HG03521 (cell line): ENCODE results near the gene SCAF4.
"Not testable (repeated sequence)": the region's sequence is repeated elsewhere in the genome, so short reads cannot be mapped to it uniquely, and the experiment has no call there.

Experiments used
- ATAC-seq: cut with Tn5 transposase; IDR thresholded peaks from one replicate; pipeline ENCODE4 v1.9.1; 2021; ENCODE audit warnings: mild to moderate bottlenecking, moderate library complexity; ENCODE audit not compliant: unreplicated experiment

SCAF4 gene

GRCh38 chr21:31737586-31738397, 5.9 kb upstream of the SCAF4 start:
- not testable (repeated sequence) for ATAC-seq

- ATAC-seq = no peak
Observed at GRCh38 chr21:31735511-31735992, 3.6 kb upstream of the SCAF4 start.

GRCh38 chr21:31733551-31734149, 1.7 kb upstream of the SCAF4 start:
- ATAC-seq = no peak

DNA sequence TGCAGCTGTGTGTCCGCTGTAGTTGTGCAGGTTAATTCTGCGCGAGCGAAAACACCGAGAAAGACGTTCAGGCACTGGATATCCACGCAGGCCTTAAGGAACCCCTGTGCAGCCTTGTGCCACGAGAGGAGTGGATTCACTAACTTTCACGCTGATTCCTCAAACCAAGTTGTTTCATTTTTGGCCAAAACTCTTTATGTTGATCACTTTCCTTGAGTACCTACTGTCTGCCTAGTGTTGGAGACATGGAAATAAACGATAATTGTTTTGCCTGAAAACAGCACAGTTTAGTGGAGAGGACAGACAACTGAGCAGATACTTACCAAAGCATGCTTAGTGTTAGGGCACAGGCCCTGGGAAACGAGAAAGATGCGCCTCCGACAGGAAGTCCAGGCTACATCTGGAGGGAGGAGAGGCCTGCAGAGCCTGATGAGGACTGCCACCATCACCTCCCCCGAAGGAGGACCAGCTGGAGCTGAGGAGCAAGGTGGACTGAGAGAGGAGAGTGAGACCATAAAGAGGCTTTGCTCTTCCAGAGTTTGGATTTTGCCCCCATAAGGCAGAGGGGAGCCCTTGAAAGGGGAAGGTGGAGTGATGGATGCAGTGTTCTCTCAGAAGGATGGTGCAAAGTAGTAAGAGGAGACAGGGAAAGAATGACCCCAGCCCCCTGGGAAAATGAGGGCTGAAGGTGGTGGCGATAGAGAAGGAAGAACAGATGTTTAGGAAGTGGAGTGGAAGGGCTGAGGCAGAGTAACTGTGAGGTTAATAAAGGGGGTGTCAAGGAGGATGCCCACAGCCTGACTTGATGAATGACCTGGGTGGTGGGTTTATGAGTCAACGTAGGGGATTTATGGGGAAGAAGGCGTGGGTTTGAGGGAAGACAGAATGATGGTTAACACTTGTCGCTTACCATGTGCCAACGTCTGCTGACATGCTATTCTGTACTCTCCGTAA, 956 bp upstream of the SCAF4 start:
- ATAC-seq = no peak

DNA sequence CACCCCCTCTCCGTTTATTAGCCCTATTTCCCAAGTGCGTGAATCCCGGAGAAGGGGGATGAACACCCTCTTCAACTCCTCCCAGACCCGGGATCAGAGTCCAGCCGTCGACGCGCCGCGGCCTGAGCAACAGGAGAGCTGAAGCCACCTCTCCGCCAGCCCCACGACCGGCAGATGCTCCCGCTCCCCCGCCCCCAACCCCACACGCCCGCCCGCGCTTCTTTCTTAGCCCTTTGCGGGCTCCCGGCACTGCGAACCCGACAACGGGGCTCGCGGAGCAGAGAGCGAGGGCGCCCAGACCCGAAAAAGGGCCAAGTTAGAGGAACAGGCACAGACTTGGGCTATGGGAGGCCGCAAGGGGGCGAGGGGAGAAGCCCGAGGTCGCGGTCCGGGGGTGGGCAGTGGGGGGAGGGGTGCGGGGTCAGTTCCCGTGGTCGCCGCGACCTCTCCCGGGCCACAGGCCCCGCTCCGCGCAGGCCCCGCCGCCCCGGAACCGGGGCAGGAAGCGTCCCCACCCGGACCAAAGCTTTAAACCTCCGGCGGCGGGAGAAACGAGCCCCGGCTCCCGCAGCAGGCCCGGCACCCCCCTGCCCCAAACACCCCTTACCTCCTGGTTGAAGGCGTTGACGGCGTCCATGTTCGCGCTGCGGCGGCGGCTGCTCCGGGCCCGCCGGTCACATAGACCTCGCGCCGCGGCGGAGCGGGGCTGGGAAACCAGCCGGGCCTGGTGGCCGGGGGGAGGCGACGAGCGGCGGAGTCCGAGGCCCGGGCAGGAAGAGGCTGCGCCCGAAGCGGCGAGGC, 662 bp downstream of the SCAF4 start:
- peak; percentile 20 for ATAC-seq

GRCh38 chr21:31730712-31731055, 1.2 kb downstream of the SCAF4 start:
- no peak for ATAC-seq

DNA sequence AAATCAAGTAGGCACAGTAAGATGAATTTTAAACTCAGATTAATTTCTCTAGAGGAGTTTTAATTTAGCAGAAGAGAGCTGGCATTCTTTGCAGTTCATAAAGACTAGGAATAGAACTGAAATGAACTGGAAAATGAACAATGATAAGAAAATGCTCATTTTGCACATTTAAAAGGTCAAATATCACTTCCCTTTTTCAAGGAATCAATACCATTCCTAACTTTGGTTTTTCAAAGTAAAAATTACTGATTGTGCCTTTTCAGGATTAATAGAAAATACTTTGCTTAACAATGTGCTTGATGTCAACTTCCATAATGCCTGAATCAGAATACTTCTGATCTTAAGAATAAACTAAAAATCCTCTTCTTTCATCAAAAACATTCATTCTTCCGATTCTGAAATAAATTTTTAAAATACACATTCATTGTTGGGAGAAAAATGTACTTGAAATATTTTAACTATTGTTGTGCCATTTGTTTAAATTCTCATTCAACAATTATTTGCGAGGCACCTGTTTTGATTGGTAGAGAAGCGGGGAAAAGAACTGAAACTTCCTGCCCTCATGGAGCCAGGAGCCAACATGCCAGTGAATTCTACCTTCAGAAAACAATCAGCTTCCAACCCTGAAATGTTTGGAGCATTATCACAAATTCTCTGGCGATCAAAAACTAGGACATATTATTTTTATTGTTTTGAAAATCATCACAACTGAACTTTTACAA, 2.1 kb downstream of the SCAF4 start:
- ATAC-seq = no peak

- ATAC-seq = no peak
Observed at GRCh38 chr21:31728952-31729351, 3.0 kb downstream of the SCAF4 start.

GRCh38 chr21:31728191-31728590, 3.7 kb downstream of the SCAF4 start:
- no peak for ATAC-seq

DNA sequence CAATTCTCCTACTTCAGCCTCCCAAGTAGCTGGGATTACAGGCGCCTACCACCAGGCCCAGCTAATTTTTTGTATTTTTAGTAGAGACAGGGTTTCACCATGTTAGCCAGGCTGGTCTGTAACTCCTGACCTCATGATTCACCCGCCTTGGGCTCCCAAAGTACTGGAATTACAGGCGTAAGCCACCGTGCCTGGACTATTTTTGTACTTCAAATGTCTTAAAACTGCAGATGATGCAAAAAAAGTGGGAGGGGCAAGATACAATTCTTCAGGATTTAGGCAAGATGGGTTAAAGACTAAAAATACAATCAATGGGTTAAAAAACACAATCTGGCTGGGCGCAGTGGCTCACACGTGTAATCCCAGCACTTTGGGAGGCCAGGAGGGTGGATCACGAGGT, 4.7 kb downstream of the SCAF4 start:
- no peak for ATAC-seq

GRCh38 chr21:31726407-31726806, 5.5 kb downstream of the SCAF4 start:
- no peak for ATAC-seq

- no peak for ATAC-seq
Observed at GRCh38 chr21:31725202-31725839, 6.6 kb downstream of the SCAF4 start.

DNA sequence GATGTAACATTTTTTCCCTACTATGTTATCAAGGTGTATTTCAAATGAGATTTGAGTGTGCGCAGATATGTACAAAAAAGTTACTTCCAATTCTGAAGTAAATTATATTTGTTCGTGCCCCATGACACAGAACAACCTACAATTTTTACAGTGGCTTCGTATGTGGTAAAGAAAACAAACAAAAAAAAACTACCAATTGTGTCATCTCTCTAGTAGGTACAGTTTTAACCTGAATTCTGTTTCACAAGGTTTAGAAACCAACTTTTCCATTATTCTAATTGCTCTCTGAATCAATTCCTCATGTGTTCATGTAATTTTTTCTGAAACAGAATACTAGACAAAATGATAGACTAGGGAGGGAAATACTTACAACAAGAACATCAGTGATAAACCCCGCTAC, 7.4 kb downstream of the SCAF4 start:
- no peak for ATAC-seq

GRCh38 chr21:31721381-31721780, 10.5 kb downstream of the SCAF4 start:
- ATAC-seq = no peak

DNA sequence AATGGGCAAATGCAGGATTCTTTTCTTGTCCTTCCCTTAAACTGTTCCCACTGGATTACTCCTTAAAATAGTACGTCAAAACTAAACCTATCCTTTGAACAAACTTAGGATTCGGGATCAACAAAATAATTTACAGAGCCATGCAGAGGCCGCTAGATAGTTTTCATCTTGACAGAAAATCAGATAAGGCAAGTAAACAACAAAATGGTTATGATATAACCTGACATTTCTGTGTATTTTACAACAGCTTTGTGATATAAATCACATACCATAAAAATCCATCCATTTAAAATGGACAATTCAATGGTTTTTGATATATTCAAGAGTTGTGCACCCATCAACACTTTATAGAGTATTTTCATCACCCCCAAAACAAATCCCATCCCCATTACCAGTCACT, 11.2 kb downstream of the SCAF4 start:
- no peak for ATAC-seq

- no peak for ATAC-seq
Observed at GRCh38 chr21:31720330-31720729, 11.6 kb downstream of the SCAF4 start.

DNA sequence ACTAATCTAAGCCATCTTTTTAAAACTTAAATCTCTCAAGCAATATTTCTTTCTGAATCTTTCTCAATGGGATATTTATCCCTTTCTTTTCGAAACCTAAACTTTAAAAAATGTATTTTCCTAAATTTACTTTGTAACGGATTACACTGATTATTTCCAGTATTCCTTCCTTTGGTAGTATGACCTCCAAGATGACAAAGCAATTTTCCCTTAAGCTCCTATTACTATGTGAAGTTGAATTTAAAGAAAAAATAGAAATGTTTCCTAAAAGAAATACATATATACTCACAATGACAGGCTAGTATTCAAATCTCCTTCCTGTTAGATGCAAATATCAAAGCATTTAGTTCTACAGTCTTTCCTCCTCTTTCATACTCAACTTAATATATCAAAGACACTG, 15.8 kb downstream of the SCAF4 start:
- ATAC-seq = no peak

GRCh38 chr21:31714741-31715365, 17.1 kb downstream of the SCAF4 start:
- ATAC-seq = no peak
